HG02623 (cell line): ENCODE results near the gene MYMK.

Source experiments
- ATAC-seq: cut with Tn5 transposase; IDR thresholded peaks from one replicate; pipeline ENCODE4 v1.9.1; 2021; ENCODE audit warnings: moderate library complexity; ENCODE audit not compliant: unreplicated experiment

Gene MYMK

DNA sequence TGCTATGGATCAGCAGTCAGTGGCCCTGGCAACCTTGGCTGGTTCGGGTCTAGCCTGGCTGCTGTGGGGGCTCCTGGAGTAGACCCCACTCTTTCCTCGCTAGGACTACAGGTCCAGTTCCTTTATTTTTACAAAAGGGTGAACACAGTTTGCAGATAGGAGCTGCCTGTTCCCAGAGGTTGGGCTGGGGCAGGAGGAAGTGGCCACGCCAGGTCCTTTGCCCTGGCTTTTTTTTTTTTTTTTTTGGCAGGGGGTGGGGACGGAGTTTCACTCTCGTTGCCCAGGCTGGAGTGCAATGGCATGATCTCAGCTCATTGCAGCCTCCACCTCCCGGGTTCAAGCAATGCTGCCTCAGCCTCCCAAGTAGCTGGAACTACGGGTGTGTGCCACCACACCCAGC, 53.8 kb downstream of the MYMK start:
- no peak for ATAC-seq

DNA sequence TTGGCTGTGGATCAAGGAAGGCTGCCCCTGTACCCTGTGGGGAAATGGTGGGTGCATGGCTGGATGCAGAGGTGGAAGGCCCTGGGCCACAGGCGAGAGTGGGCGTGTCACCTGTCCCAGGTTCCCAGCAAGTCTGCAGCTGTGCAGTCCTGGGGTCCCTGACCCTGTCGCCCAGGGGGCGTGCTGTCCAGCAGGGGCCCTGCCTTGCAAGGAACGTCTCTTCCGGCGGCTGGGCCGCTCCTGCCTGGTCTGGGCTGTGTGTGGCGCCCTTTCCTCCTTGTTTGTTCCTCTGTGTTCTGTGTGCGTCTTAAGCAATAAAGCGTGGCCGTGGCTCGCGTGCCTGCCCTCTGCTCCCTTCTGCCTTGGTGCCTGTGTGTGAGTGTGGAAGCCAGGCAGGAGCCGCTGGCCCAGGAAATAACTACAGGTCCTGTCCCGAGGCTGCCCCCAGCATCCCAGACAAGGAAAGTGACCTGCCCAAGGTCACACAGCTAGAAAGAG, 54.3 kb downstream of the MYMK start:
- ATAC-seq, result no peak

DNA sequence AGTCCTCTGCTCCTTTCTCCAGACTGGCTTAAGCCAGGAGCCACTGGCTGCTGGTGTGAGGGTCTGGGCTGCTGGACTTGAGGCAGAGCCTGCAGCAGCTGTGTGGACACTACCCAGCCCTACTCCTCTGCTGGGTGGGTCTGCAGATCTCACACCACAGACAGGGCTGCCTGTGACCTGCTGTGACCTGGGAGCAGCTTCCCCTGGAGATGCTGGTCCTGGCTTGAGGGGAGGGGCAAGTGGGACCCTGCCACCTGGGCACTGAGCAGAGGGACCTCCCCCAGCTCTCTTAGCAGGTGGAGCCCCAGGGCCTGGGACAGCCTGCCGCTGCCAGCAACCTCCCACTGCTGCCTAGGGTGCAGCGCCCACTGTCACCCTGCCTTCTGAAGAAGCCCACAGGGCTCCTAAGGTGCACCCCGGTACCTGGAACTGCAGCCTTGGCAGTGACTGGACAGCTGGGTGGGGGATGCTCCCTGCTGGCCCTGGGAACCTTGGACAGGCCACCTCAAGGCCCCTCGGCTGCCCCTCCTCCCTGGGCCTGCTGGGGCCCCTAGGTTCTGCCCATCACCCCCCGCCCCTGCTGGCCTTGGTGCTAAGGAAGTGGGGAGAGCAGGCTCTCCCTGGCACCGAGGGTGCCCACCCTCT, 55.9 kb downstream of the MYMK start:
- ATAC-seq, result no peak

DNA sequence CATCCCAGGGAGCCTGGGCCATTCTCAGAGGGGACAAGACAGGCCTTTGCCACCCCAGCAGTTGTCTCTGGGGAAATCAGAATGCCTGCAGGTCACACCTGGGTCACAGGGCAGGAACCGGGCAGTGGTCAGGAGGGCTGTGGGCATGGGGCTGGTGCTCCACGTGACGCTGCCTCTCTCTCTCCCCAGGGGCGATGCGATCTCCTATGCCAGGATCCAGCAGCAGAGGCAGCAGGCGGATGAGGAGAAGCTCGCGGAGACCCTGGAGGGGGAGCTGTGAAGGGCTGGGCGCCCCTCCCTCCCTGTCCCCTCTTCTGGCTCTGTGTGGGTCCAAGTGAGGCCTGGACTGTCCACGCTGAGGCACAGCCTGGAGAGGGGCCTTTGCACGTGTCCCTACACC, 56.4 kb downstream of the MYMK start:
- ATAC-seq, result no peak

DNA sequence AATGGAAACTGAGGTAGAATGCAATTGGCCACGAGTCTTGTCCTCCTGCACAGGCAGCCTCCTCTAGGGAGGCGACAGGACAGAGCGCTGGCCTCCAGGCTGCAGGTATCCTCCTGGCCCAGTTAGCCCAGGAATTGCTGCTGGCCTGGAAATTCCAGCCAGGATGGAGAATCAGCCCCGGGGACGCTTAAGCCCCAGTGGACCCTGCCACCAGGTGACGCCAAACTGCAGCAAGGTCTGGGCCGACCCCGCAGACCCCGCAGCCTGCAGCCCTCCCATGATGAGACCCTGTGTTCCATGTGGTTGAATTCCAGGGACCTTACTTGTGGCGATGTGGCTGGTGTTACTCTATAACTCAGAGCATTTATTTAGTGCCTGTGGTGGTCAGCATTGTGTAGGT, 57.7 kb downstream of the MYMK start:
- ATAC-seq, result no peak

DNA sequence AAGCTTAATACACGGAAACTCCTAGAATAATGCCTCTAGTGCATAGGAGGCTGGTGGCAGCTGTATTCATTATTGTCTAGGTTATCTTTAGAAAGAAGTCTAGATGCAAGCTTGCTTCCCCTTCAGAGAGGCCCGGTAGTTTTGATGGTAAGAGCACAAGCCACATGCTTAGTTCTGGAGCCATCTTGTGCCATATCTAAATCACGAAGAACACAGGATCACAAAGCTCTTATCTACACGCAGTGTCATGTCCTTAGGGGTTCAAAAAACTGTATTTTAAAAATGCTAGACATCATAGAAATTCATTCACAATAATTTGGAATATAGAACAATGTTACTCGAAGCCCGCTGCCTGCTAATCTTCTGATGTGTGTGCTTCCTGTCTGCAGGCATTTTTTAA, 58.8 kb downstream of the MYMK start:
- ATAC-seq, result no peak

DNA sequence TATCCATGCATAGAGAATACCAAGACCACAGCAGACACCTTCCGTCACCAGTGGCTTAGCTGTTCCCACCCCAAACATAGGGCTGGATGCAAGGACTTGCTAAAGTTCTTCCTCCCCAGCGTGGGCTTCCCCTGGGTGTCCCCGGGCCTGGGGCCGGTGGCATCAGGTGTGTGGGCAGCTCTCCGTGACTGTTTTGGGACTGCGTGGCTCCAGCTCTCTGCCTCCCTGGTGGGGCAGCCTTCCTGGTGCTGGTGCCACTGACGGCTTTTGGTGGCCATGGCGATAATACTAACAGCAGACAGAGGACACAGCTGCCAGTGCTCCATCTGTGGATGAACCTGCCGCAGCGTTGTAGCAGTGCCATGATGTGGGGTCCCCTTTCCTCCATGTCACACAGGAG, 60.1 kb downstream of the MYMK start:
- ATAC-seq, result no peak
